Epithelial cell of esophagus (primary cell): Measurements from ENCODE around the gene IL1RN.

Experiments
- DNase-seq: peaks from one replicate; pipeline ENCODE4 v3.0.0; 2010; ENCODE audit warnings: low read depth
- H3K4me3 ChIP-seq: 2 replicates; pipeline ENCODE4 v1.5.1; 2011; ENCODE audit warnings: mild to moderate bottlenecking, low read length, control low read depth
- TF ChIP-seq, protein P1 (sequence below): IDR thresholded peaks from 2 replicates; pipeline ENCODE4 v1.5.1; 2011; ENCODE audit warnings: low read depth, mild to moderate bottlenecking, low read length, control low read depth, inconsistent platforms; ENCODE audit not compliant: insufficient read depth; ENCODE audit errors: missing control alignments

IL1RN gene

DNA sequence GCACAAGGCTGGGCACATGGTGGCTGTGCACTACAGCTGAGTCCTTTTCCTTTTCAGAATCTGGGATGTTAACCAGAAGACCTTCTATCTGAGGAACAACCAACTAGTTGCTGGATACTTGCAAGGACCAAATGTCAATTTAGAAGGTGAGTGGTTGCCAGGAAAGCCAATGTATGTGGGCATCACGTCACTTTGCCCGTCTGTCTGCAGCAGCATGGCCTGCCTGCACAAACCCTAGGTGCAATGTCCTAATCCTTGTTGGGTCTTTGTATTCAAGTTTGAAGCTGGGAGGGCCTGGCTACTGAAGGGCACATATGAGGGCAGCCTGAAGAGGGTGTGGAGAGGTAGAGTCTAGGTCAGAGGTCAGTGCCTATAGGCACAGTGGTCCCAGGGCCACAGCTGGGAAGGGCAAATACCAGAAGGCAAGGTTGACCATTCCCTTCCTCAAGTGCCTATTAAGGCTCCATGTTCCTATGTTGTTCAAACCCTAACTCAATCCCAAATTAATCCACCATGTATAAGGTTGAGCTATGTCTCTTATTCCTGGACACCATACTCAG, 2.2 kb downstream of the IL1RN start:
- TF ChIP-seq, protein P1, sequence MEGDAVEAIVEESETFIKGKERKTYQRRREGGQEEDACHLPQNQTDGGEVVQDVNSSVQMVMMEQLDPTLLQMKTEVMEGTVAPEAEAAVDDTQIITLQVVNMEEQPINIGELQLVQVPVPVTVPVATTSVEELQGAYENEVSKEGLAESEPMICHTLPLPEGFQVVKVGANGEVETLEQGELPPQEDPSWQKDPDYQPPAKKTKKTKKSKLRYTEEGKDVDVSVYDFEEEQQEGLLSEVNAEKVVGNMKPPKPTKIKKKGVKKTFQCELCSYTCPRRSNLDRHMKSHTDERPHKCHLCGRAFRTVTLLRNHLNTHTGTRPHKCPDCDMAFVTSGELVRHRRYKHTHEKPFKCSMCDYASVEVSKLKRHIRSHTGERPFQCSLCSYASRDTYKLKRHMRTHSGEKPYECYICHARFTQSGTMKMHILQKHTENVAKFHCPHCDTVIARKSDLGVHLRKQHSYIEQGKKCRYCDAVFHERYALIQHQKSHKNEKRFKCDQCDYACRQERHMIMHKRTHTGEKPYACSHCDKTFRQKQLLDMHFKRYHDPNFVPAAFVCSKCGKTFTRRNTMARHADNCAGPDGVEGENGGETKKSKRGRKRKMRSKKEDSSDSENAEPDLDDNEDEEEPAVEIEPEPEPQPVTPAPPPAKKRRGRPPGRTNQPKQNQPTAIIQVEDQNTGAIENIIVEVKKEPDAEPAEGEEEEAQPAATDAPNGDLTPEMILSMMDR = no peak
- no peak for DNase-seq
- no peak overlapping the region for H3K4me3 ChIP-seq

DNA sequence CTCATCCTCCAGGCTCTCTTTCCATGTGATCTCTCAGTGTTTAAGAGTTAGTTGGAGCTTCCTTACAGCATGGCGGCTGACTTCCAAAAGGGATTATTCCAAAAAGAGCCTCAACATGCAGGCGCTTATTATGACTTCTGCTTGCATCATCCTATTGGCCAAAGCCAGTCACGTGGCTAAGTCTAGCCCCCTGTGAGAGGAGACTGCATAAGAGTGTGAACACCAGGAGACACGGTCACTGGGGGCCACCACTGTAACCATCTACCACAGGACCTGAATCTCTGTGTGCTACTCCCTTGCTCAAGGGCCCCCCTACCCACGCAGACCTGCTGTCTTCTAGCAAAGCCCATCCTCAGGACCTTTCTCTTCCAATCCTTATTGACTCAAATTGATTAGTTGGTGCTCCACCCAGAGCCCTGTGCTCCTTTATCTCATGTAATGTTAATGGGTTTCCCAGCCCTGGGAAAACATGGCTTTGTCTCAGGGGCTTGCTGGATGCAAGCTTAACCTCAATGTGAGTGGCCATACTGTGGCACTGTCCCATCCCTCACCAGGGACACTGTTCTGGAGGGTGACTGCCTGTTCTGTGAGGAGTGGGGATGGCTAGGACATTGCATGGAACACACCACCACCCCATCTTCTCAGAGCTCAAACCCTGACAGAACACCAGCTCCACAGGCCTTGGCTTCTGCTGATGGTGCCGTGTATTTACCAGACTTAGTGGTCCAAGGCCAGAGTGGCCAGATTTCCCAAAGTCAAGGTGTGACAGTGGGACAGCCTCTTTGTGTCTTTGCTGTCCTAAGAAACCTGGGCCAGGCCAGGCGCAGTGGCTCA, 4.2 kb downstream of the IL1RN start:
- no peak for DNase-seq
- H3K4me3 ChIP-seq = no peak overlapping the region
- TF ChIP-seq, protein P1 = no peak

DNA sequence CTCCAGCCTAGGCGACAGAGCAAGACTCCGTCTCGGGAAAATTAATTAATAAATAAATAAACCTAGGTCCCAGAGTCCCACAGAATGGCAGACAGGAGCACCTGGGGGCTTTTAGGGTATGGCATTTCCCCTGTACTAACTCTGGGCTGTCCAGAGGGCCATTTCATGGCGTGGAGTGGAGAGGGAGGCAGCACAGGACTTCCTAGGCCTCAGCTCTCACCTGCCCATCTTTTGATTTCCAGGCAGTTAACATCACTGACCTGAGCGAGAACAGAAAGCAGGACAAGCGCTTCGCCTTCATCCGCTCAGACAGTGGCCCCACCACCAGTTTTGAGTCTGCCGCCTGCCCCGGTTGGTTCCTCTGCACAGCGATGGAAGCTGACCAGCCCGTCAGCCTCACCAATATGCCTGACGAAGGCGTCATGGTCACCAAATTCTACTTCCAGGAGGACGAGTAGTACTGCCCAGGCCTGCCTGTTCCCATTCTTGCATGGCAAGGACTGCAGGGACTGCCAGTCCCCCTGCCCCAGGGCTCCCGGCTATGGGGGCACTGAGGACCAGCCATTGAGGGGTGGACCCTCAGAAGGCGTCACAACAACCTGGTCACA, 5.1 kb downstream of the IL1RN start:
- TF ChIP-seq, protein P1 = no peak
- no peak overlapping the region for H3K4me3 ChIP-seq
- DNase-seq = no peak

DNA sequence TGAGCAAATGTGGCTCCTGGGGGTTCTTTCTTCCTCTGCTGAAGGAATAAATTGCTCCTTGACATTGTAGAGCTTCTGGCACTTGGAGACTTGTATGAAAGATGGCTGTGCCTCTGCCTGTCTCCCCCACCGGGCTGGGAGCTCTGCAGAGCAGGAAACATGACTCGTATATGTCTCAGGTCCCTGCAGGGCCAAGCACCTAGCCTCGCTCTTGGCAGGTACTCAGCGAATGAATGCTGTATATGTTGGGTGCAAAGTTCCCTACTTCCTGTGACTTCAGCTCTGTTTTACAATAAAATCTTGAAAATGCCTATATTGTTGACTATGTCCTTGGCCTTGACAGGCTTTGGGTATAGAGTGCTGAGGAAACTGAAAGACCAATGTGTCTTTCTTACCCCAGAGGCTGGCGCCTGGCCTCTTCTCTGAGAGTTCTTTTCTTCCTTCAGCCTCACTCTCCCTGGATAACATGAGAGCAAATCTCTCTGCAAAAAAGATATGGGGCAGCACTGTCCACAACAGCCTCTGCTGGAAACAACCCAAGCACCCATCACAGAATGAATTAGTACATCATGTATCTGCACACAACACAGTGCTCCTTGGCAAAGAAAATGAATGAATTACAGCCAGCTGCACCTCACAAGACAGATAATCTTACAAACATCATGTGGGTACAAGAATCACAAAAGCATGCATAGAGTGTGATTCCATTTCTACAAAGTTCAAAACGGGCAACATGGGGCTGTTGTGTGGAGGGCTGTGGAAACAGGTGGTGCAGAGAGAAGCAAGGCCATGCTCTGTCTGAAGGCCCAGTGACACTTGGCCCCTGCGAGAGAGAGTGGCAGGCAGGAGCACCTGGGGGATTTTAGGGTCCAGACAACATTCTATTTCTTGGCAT, 6.6 kb downstream of the IL1RN start:
- TF ChIP-seq, protein P1 = no peak
- no peak overlapping the region for H3K4me3 ChIP-seq
- DNase-seq = peak; percentile 71

DNA sequence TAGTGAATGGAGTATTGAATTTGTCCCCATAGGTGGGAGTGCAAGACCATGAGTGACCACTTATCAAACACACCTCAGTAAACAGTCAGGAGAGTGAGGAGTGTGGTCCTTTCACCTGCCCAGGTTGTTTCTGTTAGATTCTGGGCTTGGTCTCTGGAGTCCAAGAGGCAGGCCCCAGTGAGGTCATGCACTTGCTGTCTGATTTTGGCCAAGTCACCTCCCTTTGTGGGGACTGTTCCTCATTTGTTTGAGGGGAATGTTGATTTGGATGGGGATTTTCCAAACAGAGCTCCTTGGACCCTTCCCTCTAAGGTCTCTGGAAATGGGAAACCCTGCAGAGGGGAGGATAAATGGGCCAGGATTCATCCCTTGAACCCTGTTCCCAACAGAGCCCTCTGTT, 7.3 kb downstream of the IL1RN start:
- no peak for DNase-seq
- TF ChIP-seq, protein P1 = no peak
- H3K4me3 ChIP-seq = no peak overlapping the region

DNA sequence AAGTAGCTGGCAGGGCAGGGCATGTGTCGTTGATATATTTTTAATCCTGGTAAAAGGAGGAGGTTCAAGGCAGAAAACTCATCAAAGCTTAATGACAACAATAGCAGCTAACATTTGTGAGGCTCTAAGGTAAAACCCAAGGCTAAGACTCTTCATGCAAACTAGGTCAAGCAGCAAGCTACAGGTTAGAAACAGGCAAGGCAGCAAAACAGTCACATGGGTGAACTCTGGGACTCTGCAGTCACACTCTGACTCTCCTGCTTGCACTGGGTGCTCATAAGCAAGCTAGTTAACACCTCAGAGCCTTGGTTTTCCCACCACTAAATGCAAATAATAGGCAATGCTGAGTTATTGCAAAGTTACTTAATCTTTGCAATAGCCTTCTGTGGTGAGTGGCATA, 7.9 kb downstream of the IL1RN start:
- peak; percentile 30 for DNase-seq
- H3K4me3 ChIP-seq = no peak overlapping the region
- TF ChIP-seq, protein P1 = no peak
